CD4-positive, alpha-beta T cell treated with Interleukin-15 for 4 hours (primary cell): ENCODE results near the gene IQGAP2.

Source experiments
- DNase-seq: peaks from one replicate; pipeline ENCODE4 v3.0.0-alpha.2; 2020; ENCODE audit warnings: low spot score

Gene IQGAP2

DNA sequence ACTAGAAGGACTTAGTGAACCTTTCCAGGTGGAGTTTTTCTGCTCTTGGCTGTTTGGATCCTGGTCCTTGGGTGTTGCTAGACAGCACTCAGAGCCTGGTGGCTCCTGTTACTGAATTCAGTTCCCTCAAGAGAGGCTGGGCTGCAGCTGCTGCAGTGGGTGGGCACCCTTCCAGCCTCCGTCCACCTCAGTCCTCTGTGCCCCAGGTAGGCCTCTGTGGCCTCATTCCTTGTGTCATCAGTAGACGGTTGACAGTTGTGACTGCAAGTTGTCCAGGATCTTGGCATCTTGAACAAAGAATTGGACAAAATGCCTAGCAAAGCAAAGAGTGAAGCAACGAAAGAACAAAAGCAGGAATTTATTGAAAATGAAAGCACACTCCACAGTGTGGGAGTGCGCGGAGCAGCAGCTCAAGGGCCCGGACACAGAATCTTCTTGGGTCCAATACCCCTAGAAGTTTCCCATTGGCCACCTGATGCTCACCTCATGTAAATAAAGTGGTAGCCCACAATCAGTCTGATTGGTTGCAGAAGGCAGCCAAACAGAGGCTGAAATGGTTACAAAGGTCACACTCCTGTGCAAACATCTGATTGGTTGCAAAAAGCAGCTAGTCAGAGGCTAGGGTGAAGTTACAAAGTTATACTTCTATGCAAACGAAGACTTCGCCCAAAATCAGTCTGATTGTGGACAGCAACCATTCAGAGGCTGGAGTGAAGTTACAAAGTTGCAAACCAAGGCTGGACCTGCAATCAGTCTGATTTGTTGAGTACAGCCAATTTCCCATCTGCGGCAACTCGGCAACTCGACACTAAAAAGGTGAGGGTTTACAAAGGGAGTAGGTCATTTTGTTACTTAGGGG is 352.9 kb downstream of the IQGAP2 start:
- no peak for DNase-seq

DNA sequence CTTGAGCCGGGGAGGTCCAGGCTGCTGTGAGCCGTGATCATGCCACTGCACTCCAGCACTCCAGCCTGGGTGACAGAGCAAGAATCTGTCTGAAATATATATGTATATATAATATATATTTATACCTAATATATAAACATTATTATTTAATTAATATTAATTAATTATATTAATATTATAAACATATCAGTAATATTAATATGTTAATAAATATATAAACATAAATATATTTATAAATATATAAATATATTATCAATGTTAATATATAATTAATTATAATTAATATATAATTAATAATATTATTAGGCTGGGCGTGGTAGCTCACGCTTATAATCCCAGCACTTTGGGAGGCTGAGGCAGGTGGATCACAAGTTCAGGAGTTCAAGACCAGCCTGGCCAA is 354.0 kb downstream of the IQGAP2 start:
- no peak for DNase-seq
